Dermis blood vessel endothelial cell (primary cell): ENCODE data around the gene TOX3. TPM values are rescaled to one million over a fixed set of nuclear protein-coding genes. Genes with fewer than 3 reads are reported as not detected.

Experiments used
- DNase-seq: peaks from one replicate; pipeline ENCODE4 v3.0.0; 2010
- total RNA-seq: library from RNA; depleted of rRNA; stranded (reverse); fragments of >200 nt; gene quantifications from 2 replicates; pipeline ENCODE4 v1.2.3, GENCODE V29; 2014

TOX3 gene
- total RNA-seq, 1 donor from 2014 or later = under 0.01 TPM

GRCh38 chr16:52441886-52442285 is 105.1 kb downstream of the TOX3 start:
- DNase-seq = no peak

- DNase-seq = no peak
Observed at GRCh38 chr16:52440248-52440647, 106.7 kb downstream of the TOX3 start.

GRCh38 chr16:52439750-52440149 is 107.2 kb downstream of the TOX3 start:
- DNase-seq = no peak

GRCh38 chr16:52439171-52439701 is 107.7 kb downstream of the TOX3 start:
- no peak for DNase-seq

- no peak for DNase-seq
Observed at GRCh38 chr16:52437277-52437670, 109.7 kb downstream of the TOX3 start.

- DNase-seq = no peak
Observed at GRCh38 chr16:52436339-52437276, 110.3 kb downstream of the TOX3 start.

- no peak for DNase-seq
Observed at GRCh38 chr16:52434224-52434623, 112.7 kb downstream of the TOX3 start.

GRCh38 chr16:52433643-52434042 is 113.3 kb downstream of the TOX3 start:
- no peak for DNase-seq

GRCh38 chr16:52424591-52424990 is 122.4 kb downstream of the TOX3 start:
- no peak for DNase-seq

GRCh38 chr16:52422307-52422706 is 124.6 kb downstream of the TOX3 start:
- DNase-seq = no peak

- DNase-seq = no peak
Observed at GRCh38 chr16:52418201-52418600, 128.7 kb downstream of the TOX3 start.

- DNase-seq = no peak
Observed at GRCh38 chr16:52416888-52417287, 130.1 kb downstream of the TOX3 start.

GRCh38 chr16:52411011-52411410 is 135.9 kb downstream of the TOX3 start:
- no peak for DNase-seq

- no peak for DNase-seq
Observed at GRCh38 chr16:52408191-52408845, 138.6 kb downstream of the TOX3 start.

- no peak for DNase-seq
Observed at GRCh38 chr16:52407778-52408177, 139.2 kb downstream of the TOX3 start.

- DNase-seq = no peak
Observed at GRCh38 chr16:52405441-52405840, 141.5 kb downstream of the TOX3 start.

- no peak for DNase-seq
Observed at GRCh38 chr16:52404546-52404945, 142.4 kb downstream of the TOX3 start.

- DNase-seq = no peak
Observed at GRCh38 chr16:52399116-52399515, 147.8 kb downstream of the TOX3 start.

GRCh38 chr16:52398491-52398960 is 148.4 kb downstream of the TOX3 start:
- DNase-seq = no peak

GRCh38 chr16:52398021-52398420 is 148.9 kb downstream of the TOX3 start:
- DNase-seq = no peak

- no peak for DNase-seq
Observed at GRCh38 chr16:52393448-52393847, 153.5 kb downstream of the TOX3 start.

GRCh38 chr16:52389045-52389444 is 157.9 kb downstream of the TOX3 start:
- no peak for DNase-seq
